GM19035 (cell line): Measurements from ENCODE around the gene HELZ2.

Experiments used
- ATAC-seq: cut with Tn5 transposase; IDR thresholded peaks from one replicate; pipeline ENCODE4 v1.9.1; 2021; ENCODE audit not compliant: unreplicated experiment

Gene HELZ2

GRCh38 chr20:63527184-63527583, 46.9 kb downstream of the HELZ2 start:
- no peak for ATAC-seq

- ATAC-seq: no peak
These were observed 48.1 kb downstream of the HELZ2 start for GRCh38 chr20:63525971-63526370.

GRCh38 chr20:63525185-63525584, 48.9 kb downstream of the HELZ2 start:
- no peak for ATAC-seq
